A549 (cell line): ENCODE results near the gene APOC1. TPM values are rescaled to one million over a fixed set of nuclear protein-coding genes. Genes with fewer than 3 reads are reported as not detected.

Experiments used
- ATAC-seq, 2 experiments: fragments of 200-7000 bp in 1 of 2; fragments of >200 bp in 1 of 2; cut with Nextera tagmentation in 1 of 2; cut with Tn5 transposase in 1 of 2; 3 replicates each; pipeline versions ENCODE4 v1.8.0 to v1.9.1; 2018 to 2020; ENCODE audit warnings: mild to moderate bottlenecking in 1 of 2, moderate library complexity in 1 of 2
- CTCF ChIA-PET: fragments of 300-600 bp; sonication (Branson Sonifier 250); formaldehyde crosslinking; extraction: SDS; loops from one replicate; lab custom pipeline; 2021; ENCODE audit warnings: antibody characterized with exemption, inconsistent platforms; lab: Yijun Ruan, JAX
- POLR2A ChIA-PET: fragments of 350-600 bp; formaldehyde crosslinking; extraction: SDS; loops from one replicate; lab custom pipeline; 2021; ENCODE audit warnings: antibody characterized with exemption, inconsistent platforms; lab: Yijun Ruan, JAX
- DNase-seq, 2 experiments: peaks; one replicate each; pipeline versions ENCODE4 v3.0.0 to v3.0.0-alpha.2; 2011 to 2016; ENCODE audit warnings: low read depth in 1 of 2, low spot score in 1 of 2
- FAIRE-seq: peaks from 2 replicates; lab custom pipeline; 2011; peaks lifted over from hg19 to GRCh38; lab: Jason Lieb, UNC
- H3K27ac ChIP-seq, 2 experiments: fragments of >200 bp; sonication (Bioruptor Twin); formaldehyde crosslinking; 3 replicates each; pipeline ENCODE4 v1.5.1; 2016 to 2017
- H3K4me1 ChIP-seq: fragments of >200 bp; sonication (Bioruptor Twin); formaldehyde crosslinking; 3 replicates; pipeline ENCODE4 v1.6.1; 2016
- H3K4me2 ChIP-seq: fragments of >200 bp; sonication (Bioruptor Twin); formaldehyde crosslinking; 3 replicates; pipeline ENCODE4 v1.6.1; 2016
- H3K4me3 ChIP-seq: fragments of >200 bp; sonication (Bioruptor Twin); formaldehyde crosslinking; 3 replicates; pipeline ENCODE4 v1.5.1; 2016
- H3K9me3 ChIP-seq: fragments of >200 bp; sonication (Bioruptor Twin); formaldehyde crosslinking; 3 replicates; pipeline ENCODE4 v1.6.1; 2016
- ATOH8 ChIP-seq: fragments of 250-450 bp; sonication (Bioruptor Pico); IDR thresholded peaks from 2 replicates; pipeline ENCODE4 v1.5.0; 2020; ENCODE audit warnings: low read depth, mild to moderate bottlenecking, moderate library complexity
- BCL3 ChIP-seq: fragments of >200 bp; sonication (Bioruptor Twin); formaldehyde crosslinking; IDR thresholded peaks from 3 replicates; pipeline ENCODE4 v1.6.1; 2016
- BHLHE40 ChIP-seq: IDR thresholded peaks from 2 replicates; pipeline ENCODE4 v1.6.1; 2012; ENCODE audit warnings: low read depth, low read length, inconsistent platforms
- CHD4 ChIP-seq: fragments of 200-600 bp; sonication (generic); IDR thresholded peaks from 2 replicates; pipeline ENCODE4 v1.6.1; 2016; ENCODE audit warnings: antibody characterized with exemption, mild to moderate bottlenecking, borderline replicate concordance
- E2F6 ChIP-seq: IDR thresholded peaks from 2 replicates; pipeline ENCODE4 v1.6.1; 2012; ENCODE audit warnings: low read depth, borderline replicate concordance
- ELK1 ChIP-seq: fragments of 150-350 bp; IDR thresholded peaks from 2 replicates; pipeline ENCODE4 v1.6.1; 2014; ENCODE audit warnings: low read depth, mild to moderate bottlenecking, low read length
- FOSL2 ChIP-seq, 2 experiments: fragments of 450-650 bp in 1 of 2; fragments of >200 bp in 1 of 2; sonication (Bioruptor Twin) in 1 of 2; formaldehyde crosslinking; IDR thresholded peaks; 2 replicates each; pipeline versions ENCODE4 v1.5.0 to v1.6.1; 2016 to 2020; ENCODE audit warnings: mild to moderate bottlenecking in 1 of 2, moderate library complexity in 1 of 2
- FOXS1 ChIP-seq: fragments of 250-450 bp; sonication (Bioruptor Pico); IDR thresholded peaks from 2 replicates; pipeline ENCODE4 v1.5.0; 2020; ENCODE audit warnings: mild to moderate bottlenecking, moderate library complexity
- HDAC2 ChIP-seq: fragments of 200-600 bp; sonication (generic); IDR thresholded peaks from 2 replicates; pipeline ENCODE4 v1.6.1; 2016
- HES2 ChIP-seq: fragments of >200 bp; sonication (Bioruptor Twin); formaldehyde crosslinking; IDR thresholded peaks from 2 replicates; pipeline ENCODE4 v1.6.1; 2016
- HOXB13 ChIP-seq: fragments of 250-450 bp; sonication (Bioruptor Pico); IDR thresholded peaks from 2 replicates; pipeline ENCODE4 v1.5.0; 2020; ENCODE audit warnings: low read depth, mild to moderate bottlenecking, moderate library complexity
- JUNB ChIP-seq: fragments of >200 bp; sonication (Bioruptor Twin); formaldehyde crosslinking; IDR thresholded peaks from 2 replicates; pipeline ENCODE4 v1.6.1; 2016
- MAZ ChIP-seq: fragments of 150-350 bp; IDR thresholded peaks from 2 replicates; pipeline ENCODE4 v1.6.1; 2014; ENCODE audit warnings: antibody characterized with exemption, low read depth, low read length, borderline replicate concordance
- NR3C1 ChIP-seq: fragments of >200 bp; sonication (Bioruptor Twin); formaldehyde crosslinking; IDR thresholded peaks from 3 replicates; pipeline ENCODE4 v1.6.1; 2017
- SMC3 ChIP-seq: fragments of >200 bp; sonication (Bioruptor Twin); formaldehyde crosslinking; IDR thresholded peaks from 3 replicates; pipeline ENCODE4 v1.6.1; 2018; ENCODE audit warnings: inconsistent platforms
- ZSCAN20 ChIP-seq: fragments of 250-450 bp; sonication (Bioruptor Pico); IDR thresholded peaks from 2 replicates; pipeline ENCODE4 v1.8.0; 2022; ENCODE audit warnings: mild to moderate bottlenecking, moderate library complexity
- WGBS: methylation state at CpG from one replicate; pipeline ENCODE4 v1.1.6; 2017; ENCODE audit errors: missing lambda C conversion rate; 5-methylcytosine and 5-hydroxymethylcytosine counted together
- polyA plus RNA-seq, 4 experiments: library from polyadenylated mRNA; depleted of rRNA in 3 of 4; stranded (reverse); fragments of >200 nt; fragmentation: RNase III in 1 of 4; extraction: RNeasy Plus Mini Kit Qiagen cat#74134 plus additional on column Dnase treatment in 1 of 4; gene quantifications; 2 replicates in 3 of 4; 3 replicates in 1 of 4; pipeline ENCODE4 v1.2.3, GENCODE V29; 2011 to 2017

APOC1 gene
- polyA plus RNA-seq, 2 of the 4 experiments (the other 2 are of a cell fraction): 88.7 to 196 TPM

GRCh38 chr19:44878120-44878865, 36.1 kb upstream of the APOC1 start:
- no peak overlapping the region for H3K27ac ChIP-seq
- POLR2A ChIA-PET: no interaction called here

GRCh38 chr19:44879309-44880065, 34.9 kb upstream of the APOC1 start:
- Histone ChIP-seq H3K27ac (no peak overlapping the region), H3K4me1 (no peaks in the 10 kb centered on the region), H3K4me3 (no peak overlapping the region), H3K4me2 (no peak overlapping the region), H3K9me3 (no peaks in the 10 kb centered on the region)
- CTCF ChIA-PET: interaction anchor here (0.9 to 1.8 kb wide), 4 partner anchors 9 to 155 kb away, joined by 3 to 5 read pairs (median 4); no protein-coding TSS in a partner anchor
- WGBS: 82% methylated on average over 18 of the region's 18 CpGs
- no peak for FAIRE-seq
- POLR2A ChIA-PET: no interaction called here
- no peak for DNase-seq
- no peak; a peak in 1 of 6 replicates for ATAC-seq
- no peak for TF ChIP-seq E2F6
- TF ChIP-seq BHLHE40: no peak
- no peak for TF ChIP-seq HDAC2
- no peak for TF ChIP-seq CHD4
- no peak for TF ChIP-seq BCL3
- TF ChIP-seq MAZ: no peak
- no peak for TF ChIP-seq ATOH8 (CRISPR knock-in tag)
- TF ChIP-seq SMC3: no peak
- TF ChIP-seq ZSCAN20 (CRISPR knock-in tag): no peak
- no peak for TF ChIP-seq FOSL2 (IDR thresholded peaks at IDR 0.05)
- no peak for TF ChIP-seq FOSL2 (CRISPR knock-in tag; IDR thresholded peaks at IDR 0.05)
- no peak for TF ChIP-seq NR3C1

More at GRCh38 chr19:44878120-44878865, 36.1 kb upstream of the APOC1 start:
- Histone ChIP-seq H3K4me2 (no peak overlapping the region), H3K4me1 (no peaks in the 10 kb centered on the region), H3K4me3 (no peak overlapping the region), H3K9me3 (no peaks in the 10 kb centered on the region)
- DNase-seq (no peak), FAIRE-seq (no peak), ATAC-seq (no peak)
- 83% methylated on average over 24 of the region's 26 CpGs for WGBS
- TF ChIP-seq NR3C1 (no peak), HOXB13 (CRISPR knock-in tag) (no peak), JUNB (no peak), ELK1 (no peak), FOSL2 (IDR thresholded peaks at IDR 0.05) (no peak), FOSL2 (CRISPR knock-in tag; IDR thresholded peaks at IDR 0.05) (no peak), FOXS1 (CRISPR knock-in tag) (no peak), HES2 (no peak)
- CTCF ChIA-PET: interaction anchor here (0.9 to 1.8 kb wide), 3 partner anchors 8 to 154 kb away, joined by 3 to 5 read pairs (median 4); no protein-coding TSS in a partner anchor
